Measurements from ENCODE around the gene SLC22A4. TPM values are rescaled to one million over a fixed set of nuclear protein-coding genes. Genes with fewer than 3 reads are reported as not detected.

The SLC22A4 gene
- total RNA-seq: 10.7 and 12.0 TPM in 2 replicates

GRCh38 chr5:132293992-132294727 is at the start of gene SLC22A4:
SLC22A4 (plus strand) TSS chr5:132294394; CDS start chr5:132294617, 223 bp downstream.

DNA sequence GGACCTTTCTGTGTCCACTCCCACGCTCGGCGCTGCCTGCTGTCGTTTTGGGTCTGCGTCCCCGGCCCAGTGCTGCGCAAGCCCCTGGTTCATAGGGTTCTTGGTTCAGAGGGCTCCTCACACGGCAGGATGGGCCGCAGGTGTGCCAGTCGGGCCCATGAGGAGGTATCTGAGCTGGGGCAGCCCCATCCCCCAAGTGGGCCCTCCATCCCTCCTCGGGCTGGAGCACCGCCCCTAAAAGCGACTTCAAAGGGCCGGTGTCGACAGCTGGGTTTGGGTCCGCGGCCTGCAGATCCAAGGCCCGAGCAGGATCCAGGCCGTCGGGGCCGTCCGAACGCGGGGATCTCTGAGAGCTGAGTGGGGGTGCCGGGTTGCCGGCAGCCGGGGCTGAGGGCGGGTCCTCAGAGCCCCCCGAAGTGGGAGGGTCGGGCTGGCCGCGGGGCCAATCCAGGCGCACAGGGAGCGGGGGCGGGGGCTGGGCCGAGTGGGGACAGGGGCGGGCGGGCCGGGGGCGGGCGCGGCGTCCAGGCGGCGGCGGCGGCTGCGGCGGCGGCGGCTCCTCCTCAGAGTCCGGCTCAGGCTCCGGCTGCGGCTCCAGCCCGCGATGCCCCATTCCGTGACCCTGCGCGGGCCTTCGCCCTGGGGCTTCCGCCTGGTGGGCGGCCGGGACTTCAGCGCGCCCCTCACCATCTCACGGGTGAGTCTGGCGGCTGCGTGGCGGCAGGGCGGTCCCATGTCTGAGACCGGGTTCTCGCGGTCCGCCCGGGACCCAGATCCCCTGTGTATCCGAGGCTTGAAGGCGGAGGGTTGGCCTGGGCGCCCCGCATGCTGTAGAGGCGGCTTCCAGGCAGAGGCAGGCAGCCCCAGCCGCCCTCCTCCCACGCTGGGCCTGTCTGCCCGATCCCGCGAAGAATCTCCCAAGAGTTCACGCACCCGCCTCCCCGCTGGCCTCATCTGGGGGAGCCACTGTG is 36.8 kb upstream of the SLC22A4 start, which contains the start of gene PDLIM4:
Gene PDLIM4, plus strand, starts transcription at position 566 of the 971 bp plus-strand sequence. Its CDS starts 39 bp downstream, at position 605.

DNA sequence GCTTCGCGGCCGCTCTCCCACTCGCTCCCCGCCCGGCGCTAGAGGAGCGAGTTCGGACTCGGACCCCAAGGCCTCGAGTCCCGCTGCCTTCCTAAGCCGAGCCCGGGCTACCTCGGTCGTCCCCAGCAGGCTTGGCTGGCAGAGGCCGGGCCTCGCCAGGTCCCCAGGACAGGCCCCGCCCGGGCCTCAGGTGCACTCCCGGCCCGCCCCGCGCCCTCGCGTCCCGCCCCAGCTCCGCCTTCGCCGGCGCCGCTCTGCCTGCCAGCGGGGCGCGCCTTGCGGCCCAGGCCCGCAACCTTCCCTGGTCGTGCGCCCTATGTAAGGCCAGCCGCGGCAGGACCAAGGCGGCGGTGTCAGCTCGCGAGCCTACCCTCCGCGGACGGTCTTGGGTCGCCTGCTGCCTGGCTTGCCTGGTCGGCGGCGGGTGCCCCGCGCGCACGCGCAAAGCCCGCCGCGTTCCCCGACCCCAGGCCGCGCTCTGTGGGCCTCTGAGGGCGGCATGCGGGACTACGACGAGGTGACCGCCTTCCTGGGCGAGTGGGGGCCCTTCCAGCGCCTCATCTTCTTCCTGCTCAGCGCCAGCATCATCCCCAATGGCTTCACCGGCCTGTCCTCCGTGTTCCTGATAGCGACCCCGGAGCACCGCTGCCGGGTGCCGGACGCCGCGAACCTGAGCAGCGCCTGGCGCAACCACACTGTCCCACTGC is 75.4 kb downstream of the SLC22A4 start, which contains the start of gene SLC22A5:
Gene SLC22A5, plus strand, starts transcription at position 237 of the 707 bp plus-strand sequence. Its CDS starts 263 bp downstream, at position 500.

Other genes starting within 250 kb of the SLC22A4 start
- gene IL3, start 233.7 kb upstream of the SLC22A4 start, total RNA-seq: not detected in 2 replicates
- 16.8 and 17.5 TPM in 2 replicates for gene CSF2, start 220.6 kb upstream of the SLC22A4 start, total RNA-seq
- gene P4HA2, start 66.5 kb upstream of the SLC22A4 start, total RNA-seq: 51.8 and 57.9 TPM in 2 replicates
- 40.4 and 45.8 TPM in 2 replicates for gene PDLIM4, start 36.7 kb upstream of the SLC22A4 start, total RNA-seq
- gene SLC22A5, start 75.3 kb downstream of the SLC22A4 start, total RNA-seq: 5.0 and 5.5 TPM in 2 replicates
- gene IRF1, start 196.4 kb downstream of the SLC22A4 start, total RNA-seq: 59.8 and 63.9 TPM in 2 replicates
- not detected in 2 replicates for gene IL5, start 249.1 kb downstream of the SLC22A4 start, total RNA-seq

Data from mammary microvascular endothelial cell (primary cell).